HG03521 (cell line): Measurements from ENCODE around the gene CTNNA3.
"Not testable (repeated sequence)": the region's sequence is repeated elsewhere in the genome, so short reads cannot be mapped to it uniquely, and the experiment has no call there.

Experiments
- ATAC-seq: cut with Tn5 transposase; IDR thresholded peaks from one replicate; pipeline ENCODE4 v1.9.1; 2021; ENCODE audit warnings: mild to moderate bottlenecking, moderate library complexity; ENCODE audit not compliant: unreplicated experiment

The CTNNA3 gene

DNA sequence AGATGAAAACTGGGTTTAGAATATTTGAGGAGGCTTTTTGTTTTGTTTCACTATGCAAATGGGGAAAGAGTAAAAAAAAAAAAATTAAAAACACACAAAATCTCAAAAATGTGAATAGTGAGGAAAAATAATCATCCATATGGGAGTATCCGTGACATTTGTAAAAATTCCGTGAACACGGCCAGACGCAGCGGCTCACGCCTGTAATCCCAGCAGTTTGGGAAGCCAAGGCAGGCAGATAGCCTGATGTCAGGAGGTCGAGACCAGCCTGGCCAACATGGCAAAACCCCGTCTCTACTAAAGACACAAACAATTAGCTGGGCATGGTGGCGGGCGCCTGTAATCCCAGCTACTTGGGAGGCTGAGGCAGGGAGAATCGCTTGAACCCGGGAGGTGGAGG is 1342.2 kb downstream of the CTNNA3 start:
- not testable (repeated sequence) for ATAC-seq

DNA sequence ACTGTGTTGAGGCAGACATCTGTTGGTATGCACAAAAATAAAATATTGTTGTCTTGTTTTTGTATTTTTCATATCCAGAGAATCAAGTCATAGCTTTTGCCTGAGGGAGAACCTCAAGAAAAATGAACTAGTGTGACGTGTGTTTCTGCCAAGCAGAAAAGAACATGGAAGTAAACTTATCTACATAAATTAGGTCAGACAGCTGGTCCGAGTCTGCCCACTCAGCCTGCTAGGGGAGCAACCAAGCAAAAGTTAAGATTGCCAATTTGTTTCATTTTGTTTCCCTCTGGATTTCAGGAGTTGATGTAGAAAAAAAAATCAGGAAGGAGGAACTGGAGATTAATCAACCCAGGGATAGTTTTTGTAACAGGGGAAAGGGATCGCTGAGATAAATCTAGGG is 1342.6 kb downstream of the CTNNA3 start:
- no peak for ATAC-seq

DNA sequence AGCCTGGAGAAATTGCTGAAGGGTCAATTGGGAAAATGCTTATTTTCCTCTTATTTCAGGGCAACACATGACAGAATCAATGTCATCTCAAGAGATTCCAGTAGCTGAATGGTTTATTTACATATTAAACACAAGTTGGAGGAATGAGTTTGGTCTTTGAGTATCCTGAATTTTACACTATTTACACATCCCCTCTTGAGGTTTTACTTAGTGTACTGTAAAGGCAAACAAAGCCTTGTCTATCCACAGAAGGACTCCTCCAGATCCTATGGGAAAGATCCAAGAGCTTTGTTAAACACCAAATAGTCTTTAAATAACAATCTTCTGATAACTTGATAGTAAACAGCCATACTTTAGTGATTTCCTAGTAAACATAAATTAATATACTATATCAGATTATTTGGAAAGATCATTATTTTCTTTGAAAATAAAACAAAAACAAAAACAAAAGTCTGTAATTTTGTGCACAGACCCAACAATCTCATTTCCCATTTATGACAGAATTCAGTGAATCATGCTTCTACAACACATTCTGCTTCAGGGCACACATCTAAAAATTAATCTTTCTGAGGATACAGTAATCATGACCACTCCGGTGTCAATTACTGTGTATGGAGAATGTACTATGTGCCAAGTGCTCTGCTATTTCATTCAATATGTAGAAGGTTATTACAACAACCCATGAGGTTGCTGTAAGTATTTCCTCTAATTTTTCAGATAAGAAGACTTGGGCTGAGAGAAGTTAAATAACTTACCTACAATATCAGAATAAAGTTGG is 1345.2 kb downstream of the CTNNA3 start:
- no peak for ATAC-seq

DNA sequence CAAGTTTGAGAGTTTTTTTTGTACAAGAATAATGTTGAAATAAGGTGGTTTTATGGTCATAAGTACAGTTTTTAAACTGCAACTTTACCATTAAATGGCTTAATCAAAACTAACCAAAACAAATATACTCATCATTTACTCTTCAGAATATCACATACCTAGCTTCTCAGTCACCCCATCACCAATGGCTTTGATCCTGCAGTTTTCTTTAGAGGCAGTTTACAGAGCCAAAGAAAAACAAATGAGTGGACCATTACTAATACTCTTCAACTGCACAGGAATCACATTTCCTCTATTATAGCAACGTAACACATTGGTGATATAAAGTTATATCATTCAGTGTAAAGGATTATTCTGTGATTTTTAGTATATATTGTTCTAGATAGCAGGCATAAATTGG is 1346.3 kb downstream of the CTNNA3 start:
- no peak for ATAC-seq

DNA sequence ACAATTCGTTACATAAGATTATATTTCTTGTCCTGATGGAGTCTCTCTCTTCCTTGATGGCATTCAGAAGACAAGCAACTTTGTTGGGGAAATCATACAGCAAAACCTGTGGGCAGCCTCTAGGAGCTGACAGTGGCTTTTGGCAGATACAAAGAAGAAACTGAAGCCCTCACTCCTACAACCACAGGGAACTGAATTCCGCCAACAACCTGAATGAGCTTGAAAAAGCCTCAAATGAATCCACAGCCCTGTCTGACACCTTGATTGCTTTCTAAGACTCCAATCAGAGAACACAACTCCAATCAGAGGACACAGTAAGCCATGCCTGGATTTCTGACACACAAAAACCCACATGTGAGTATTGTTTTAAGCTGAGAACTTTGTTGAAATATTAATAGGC is 1346.9 kb downstream of the CTNNA3 start:
- no peak for ATAC-seq

DNA sequence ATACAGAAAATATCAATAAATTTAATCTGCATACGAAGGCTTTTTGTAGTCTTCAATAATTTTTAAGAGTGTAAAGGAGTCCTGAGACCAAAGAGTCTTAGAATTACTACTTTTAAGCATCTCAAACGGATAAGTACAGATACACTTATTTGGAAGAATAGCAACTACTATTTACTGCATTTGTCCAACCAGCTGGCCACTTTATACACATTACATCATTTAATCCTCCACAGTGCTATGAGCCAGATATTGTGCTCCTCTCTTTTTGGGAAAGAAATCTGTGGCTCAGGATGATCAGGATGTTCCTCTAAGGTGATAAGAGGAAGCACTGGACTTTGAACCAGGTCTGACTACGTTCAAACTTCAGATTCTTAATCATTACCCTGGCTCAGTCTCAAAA is 1358.8 kb downstream of the CTNNA3 start:
- ATAC-seq: no peak

DNA sequence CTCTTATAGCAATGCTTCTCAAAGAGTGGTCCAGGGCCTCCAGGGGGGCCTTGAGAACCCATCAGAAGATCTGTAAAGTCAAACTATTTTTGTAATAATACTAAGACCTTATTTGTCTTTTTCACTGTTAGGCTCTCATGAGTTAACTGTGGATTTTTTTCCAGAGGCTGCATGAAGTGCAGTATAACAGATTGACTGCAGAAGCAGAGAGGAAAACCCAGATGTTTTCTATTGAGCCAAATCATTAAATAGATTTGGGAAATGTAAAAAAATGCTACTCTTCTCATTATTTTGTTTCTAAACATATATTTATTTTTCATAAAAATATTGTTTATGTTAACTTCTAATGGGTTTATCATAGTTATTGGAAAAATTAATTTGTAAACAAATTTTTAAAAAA is 1359.2 kb downstream of the CTNNA3 start:
- no peak for ATAC-seq

DNA sequence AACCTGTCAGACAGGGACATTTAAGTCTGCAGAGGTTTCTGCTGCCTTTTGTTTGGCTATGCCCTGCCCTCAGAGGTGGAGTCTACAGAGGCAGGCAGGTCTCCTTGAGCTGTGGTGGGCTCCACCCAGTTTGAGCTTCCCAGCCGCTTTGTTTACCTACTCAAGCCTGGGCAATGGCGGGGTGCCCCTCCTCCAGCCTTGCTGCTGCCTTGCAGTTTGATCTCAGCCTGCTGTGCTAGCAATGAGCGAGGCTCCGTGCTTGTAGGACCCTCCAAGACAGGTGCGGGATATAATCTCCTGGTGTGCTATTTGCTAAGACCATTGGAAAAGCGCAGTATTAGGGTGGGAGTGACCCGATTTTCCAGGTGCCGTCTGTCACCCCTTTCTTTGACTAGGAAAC is 1360.2 kb downstream of the CTNNA3 start:
- not testable (repeated sequence) for ATAC-seq

DNA sequence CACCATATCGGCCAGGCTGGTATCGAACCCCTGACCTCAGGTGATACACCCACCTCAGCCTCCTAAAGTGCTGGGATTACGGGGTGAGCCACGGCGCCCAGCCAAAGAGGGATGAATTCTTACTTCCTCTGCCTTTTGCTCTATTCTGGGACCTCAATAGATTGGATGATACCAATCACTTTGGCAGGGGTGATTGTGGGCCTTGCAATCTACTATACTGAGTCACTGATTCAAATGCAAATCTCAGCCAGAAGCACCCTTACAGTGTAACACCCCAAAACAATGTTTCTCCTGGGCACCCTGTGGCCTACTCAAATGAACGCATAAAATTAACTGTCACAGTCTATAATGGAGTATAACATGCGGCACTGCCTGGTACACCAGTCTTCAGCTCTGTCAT is 1366.8 kb downstream of the CTNNA3 start:
- no peak for ATAC-seq

DNA sequence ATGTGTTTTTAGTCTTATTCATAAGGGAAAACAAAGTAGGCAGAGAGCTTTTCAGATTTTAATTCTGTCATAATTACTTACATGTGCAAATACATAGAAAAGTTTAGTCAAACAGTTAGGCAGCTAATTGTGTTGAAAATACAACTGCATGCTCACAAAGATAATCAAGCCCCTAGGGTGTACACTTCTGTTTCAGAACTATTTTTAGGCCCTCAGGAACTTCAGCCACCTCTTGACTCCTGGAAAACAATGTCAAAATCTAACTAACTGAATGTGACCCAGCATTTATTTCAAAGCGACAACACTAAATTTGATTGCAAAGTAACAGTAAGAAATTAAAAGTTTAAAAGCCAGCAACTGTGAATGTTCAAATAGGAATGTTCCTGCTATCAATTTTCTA is 1369.1 kb downstream of the CTNNA3 start:
- no peak for ATAC-seq

DNA sequence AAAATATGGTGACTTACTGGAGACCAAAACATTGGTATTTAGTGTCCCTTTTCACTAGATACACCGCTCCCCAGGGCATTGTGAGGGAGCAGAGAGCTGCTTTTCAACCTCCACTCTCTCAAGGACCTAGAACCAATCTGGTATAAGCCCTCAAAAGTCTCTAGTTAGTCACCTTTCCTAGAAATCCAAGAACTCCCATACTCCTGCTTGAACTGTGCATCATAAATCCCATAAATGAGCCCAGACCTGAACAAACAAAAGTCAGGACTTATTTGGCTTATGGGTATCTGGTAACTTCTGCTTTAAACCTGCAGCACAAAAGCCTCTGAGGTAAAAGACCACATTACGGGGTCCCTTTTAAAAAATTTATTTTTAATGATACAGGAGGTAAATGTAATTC is 1373.2 kb downstream of the CTNNA3 start:
- no peak for ATAC-seq

DNA sequence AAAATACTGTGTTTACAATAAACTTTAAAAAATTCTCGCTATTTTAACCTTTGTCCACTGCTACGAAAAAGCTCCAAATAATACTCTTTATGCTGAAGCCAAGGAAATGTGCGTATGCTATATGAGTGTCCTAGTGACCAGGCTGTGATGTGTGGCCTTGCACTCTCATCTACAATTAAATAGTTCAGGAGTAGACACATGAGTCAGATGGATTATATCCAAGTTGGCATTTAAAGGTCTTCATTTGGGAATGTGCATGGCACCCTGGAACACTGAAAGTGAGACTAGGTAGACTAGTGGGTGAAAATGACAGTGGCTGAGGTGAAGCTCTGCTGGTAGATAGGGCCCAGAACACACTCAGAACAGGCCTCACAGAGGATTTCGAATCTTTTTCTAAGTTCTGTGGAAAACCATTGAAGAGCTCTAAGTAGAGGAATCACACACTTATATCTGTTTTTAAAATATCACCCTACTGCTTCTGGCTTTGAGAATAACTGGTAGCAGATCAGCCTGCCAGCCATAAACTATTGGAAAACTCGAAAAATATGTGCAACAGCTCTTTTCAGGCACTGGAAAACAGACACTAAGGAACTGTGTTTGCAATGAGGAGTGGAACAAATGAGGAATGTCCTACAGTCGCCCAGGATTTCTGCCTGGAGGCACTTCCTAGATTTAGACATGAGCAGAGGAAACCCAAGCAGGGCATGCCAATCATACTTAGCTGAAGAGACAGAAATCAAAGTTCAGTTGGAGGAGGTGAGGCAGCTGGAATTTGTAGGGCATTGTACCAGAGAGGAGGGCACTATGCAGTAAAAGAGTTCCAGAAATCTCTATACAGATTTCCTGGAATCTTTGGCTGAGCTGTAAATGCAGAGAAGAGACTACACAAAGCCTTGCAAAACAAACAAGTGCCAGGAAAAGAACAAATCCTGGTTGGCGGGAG is 1374.0 kb downstream of the CTNNA3 start:
- ATAC-seq: no peak

DNA sequence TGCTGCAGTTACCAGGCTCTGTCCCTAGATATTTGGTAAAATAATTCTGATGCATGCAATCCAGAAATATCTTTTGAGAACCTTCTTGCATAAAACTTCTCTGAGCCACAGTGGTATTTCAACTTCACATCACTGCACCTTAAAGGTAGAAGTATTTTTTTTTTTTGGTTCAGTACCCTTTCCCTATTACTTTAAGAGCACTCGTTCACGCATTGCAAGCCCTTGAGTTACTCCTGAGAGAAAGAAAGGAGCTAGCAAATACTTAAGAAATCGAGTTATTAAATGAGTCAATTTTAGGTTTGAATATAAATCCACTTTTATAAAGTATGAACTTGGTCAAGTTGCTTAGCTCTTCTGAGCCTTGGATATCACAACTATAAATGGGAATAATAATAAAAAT is 1377.2 kb downstream of the CTNNA3 start:
- no peak for ATAC-seq

DNA sequence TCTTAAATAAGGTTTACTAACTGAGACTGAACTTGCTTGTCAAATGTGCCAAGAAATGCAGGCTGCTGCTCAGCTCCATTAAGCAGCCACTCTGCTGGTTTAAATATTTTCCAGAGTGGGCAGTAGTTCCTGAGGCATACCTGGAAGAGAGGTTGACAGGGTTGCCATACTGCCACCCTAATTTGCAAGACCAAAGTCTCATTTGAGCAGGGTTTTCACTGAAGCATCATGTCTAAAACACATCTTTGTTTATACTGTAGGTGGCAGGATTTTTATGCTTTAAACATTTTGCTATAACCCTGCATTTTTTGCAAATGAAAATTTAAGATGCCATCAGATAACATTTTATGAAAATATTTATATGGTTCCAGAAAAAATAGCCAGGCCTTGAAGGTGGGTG is 1388.2 kb downstream of the CTNNA3 start:
- ATAC-seq: no peak

DNA sequence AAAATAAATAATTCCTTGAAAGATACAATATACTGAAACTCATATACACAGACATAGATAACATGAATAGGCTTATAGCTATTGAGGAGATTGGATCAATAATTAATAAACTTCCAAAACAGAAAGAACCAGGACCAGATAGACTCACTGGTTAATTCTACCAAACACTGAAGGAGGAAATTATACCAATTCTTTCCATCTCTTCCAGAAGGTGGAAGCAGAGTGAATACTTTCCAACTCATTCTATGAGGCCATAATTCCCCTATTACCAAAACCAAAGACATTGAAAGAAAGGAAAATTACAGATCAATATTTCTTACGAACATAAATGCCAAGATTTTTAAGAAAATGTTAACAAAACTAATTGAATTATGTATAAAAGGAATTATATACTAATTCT is 1394.9 kb downstream of the CTNNA3 start:
- no peak for ATAC-seq

DNA sequence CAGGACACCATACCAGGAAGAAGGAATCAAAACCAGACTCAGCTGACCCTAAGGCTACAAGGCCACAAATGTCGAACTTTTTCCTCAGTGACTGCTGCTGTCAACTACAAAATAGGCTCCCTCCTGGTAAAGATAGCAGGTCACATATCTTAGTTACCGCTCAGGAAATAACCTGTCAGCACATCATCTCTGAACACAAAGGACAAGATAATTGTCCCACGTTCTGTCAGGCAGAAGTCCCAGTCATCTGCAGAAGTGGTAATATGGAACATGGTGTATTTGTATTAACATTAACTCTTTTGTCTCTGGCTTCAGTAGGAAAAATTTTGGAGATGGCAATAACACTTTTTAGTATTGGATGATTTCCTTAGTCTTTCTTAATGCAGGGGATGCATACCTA is 1400.4 kb downstream of the CTNNA3 start:
- ATAC-seq: no peak

DNA sequence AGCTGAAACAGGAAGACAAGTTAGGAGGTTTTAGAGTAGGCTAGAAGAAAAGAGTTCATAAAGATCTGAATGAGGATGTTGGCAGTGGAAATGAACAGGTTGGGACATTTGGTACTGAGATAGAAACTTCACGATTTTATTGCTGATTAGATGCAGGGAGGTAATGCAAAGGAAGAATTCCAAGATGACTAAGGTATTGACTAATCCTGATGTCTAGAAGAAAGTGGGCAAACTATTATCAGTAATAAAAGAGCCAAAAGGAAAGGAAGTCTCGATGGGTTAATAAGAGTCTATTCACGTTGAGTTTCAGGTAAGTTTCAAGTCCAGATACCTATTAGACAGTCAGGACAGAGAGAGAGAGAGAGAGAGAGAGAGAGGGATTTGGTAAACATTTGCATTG is 1401.5 kb downstream of the CTNNA3 start:
- no peak for ATAC-seq

DNA sequence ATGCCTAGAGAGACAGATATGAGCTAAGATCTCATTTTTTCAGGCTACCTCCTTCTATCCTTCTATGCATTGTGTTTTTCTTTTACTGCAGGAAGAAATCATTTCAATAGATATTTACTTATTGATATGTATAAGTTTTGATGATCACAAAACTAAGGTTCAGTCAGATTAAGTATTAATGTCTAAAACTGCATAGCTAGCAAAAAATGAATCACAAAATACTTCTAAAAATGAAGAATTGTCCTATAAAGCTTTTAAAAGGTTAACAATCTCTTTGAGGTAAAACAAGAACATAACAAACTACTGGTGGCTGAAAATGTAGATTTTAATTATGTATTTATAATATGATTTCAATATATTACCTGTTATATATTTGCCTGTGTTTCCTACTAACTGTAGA is 1403.1 kb downstream of the CTNNA3 start:
- ATAC-seq: no peak

DNA sequence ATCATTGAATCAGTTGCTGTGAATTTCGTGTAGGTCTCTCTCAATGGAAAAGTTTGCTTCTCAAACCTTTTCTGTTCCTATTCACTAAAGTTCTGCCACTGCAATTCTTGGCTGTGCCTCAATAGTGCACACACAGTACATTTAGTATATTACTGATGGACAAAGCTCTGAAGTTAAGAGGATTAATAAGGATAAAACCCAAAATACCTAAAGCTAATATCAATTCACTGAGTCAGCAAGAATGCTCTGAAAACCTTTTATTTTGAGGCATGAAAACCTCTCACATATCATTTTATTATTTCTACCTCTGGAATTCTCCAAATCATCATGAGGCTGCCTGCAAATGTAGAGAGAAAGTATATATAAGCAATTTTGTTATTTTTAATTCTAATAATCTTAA is 1403.5 kb downstream of the CTNNA3 start:
- ATAC-seq: no peak

DNA sequence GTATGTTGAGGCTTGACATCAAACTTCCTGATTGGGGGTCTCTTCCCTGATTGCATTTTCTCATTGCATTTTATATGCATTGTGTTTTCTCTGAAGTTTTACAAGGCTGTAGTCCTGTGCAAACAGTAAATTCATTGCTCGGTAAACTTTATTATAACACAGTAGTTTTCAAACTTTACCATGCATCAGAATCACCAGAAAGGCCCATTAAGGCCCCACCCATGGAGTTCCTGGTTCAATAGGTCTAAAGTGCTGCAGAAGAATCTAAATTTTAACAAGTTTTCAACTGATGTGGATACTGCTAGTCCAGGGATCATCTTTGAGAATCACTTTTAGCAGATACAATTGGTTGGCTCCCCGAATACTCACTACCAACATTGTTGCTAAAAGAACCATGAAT is 1404.9 kb downstream of the CTNNA3 start:
- no peak for ATAC-seq

DNA sequence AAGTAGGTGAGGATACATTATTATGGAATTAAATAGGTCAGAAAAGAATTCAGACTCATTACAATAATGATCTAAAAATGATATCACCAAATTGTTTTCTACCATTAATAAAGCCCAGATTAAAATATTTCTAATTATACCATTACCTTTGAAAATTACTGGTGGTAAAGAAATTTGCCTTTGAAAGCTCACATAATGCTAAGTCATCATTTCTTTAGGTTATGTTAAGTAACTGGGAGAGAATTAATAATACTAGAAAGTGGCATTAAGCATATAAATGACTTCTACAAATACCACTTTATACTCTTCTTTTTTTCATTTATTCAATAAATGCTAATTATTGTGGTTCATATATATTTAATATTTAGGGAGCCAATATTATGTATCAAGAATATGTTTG is 1411.4 kb downstream of the CTNNA3 start:
- ATAC-seq: no peak

DNA sequence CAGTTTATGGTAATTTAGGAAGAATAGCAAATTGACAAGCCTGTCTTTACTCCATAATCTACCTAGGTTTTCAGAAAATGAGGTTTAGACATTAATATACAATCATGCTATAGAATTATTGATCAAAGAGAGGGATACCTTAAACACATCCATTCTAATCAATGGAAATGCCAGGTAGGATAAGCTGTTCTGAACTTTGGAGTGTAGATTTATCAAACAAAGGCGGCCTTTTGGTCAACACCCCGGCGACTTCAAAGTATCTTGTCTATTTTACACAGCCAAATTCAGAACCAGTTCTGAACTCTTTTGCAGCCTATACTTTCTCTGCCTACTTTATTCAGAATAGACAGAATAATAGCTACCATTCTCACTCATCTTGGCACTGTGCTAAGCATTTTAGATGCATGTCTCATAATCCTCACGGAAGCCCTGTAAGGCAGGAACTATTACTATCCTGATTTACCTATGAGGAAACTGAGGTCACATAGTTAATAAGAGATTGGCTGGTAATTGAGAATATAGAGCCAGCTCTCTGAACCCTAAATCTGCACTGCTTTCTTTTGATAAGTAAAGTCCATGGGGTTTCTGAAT is 1412.0 kb downstream of the CTNNA3 start:
- ATAC-seq: no peak
